Superior temporal gyrus (tissue), 1 donor: ENCODE results near the gene ASAP2.
"Not testable (repeated sequence)": the region's sequence is repeated elsewhere in the genome, so short reads cannot be mapped to it uniquely, and the experiment has no call there.

Experiments used
- DNase-seq: peaks from one replicate; pipeline ENCODE4 v3.0.0-alpha.2; 2016; ENCODE audit errors: extremely low spot score

The ASAP2 gene

GRCh38 chr2:9212010-9212635, 5.5 kb downstream of the ASAP2 start:
- no peak for DNase-seq

DNA sequence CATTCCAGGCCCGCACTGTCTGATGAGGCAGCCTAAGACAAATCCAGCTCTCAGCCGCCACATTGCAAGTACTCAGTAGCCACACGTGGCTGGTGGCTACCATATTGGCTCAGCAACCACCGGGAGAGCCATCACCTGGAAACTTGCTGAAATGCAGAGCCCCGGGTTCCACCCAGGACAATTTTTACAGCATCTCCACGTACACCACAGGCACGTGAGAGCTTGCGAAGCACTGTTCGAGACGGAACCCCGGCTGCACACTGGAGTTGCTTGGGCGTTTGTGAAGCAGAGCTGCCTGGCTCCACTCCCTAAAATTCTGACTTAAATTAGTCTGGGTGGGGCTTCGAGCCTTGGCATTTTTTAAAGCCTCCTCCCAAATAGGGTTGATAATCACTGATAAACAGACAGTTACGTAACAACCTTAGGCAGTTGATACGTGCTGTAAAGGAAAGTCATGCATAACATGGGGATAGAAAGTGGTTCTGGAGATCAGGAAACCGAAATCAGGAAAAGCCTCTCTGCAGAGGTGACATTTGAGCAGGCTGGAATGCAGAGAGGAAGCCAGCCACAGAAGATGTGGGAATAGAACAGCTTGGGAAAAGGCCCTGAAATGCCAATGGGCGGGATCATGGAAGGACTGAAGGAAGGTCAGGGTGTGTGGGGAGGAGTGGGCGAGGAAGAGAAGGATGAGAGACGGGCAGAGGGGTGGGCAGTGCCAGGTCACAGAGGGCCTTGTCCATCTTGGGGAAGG, 6.2 kb downstream of the ASAP2 start:
- no peak for DNase-seq

DNA sequence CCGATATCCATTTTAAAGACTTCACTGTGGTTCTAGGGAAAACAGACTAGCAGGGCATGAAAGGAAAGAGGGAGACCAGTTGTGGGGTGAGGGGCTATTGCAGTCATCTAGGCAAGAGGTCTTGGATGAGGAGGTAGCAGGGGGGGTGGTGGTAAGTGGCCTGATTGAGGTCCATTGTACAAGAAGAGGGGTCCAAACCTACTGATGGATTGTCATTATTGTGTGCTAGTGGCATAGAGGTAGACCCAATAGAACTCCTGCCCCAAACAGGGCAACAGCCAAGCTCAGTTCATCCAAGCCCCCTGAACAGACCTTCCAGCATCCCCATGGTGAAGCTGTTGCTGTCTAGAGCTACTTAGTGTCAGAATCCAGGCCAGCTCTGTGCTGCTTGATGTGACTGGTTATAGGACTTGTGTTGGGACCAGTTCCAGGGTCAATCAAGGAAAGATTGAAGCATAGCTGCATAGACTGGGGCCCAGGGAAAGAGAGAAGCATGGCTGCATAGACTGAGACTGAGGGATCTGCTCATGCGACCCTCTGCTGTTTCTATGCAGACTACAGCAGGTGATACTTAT, 7.0 kb downstream of the ASAP2 start:
- DNase-seq: no peak

DNA sequence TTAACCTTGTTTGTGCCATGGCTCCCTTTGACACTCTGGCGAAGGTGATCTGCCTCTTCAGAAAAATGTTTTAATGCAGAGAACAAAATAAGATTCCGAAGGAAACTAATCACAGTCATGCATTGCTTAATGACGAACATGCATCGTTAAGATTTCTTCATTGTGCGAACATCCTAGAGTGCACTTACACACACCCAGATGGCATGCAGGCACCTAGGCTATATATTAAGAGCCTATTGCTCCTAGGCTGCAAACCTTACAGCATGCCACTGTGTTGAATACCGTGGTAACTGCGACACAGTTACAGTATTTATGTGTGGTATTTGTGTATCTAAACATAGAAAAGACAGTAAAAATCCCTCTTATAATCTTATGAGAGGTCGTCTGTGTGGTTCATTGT, 8.3 kb downstream of the ASAP2 start:
- DNase-seq: no peak

DNA sequence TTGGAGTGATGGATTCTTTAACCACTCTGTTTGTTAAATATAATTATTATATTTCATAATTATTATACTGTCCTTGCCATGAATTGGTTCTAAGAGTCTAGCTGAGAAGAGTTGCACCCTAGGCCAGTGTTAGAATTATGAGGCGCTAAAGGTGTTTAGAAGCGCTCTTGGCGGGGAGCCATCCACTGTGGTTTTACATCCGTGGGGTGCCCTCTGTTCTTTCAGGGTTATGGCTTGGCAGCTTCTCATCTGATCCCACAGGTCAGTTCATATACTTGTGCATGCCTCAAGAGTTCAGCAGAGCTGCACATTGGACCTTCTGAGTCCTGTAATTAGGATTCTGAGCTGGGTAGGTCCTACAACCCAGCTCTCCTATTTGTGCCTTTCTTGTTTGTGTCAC, 9.1 kb downstream of the ASAP2 start:
- DNase-seq: no peak

GRCh38 chr2:9216143-9216542, 9.5 kb downstream of the ASAP2 start:
- DNase-seq: not testable (repeated sequence)

GRCh38 chr2:9217838-9218770, 11.5 kb downstream of the ASAP2 start:
- DNase-seq: no peak

DNA sequence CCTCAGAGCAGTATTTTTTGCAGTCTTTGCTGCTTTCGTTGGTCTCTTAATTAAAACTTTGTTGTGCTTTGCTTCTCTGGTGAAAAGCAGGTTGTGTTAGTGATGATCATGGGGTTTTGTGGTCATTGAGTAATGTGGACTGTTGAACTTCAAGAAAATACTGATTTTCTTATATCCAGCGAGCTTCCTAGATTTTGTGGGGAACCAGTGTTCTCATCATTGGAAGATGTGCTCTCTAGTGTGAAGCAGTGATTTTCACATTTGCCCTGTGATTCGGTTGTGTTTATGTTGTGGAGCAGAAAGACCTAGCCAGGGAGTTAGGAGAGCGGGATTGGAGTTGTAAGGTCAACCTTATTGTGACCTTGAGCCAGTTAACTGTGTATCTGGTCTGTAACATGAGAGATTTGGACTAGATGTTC, 12.4 kb downstream of the ASAP2 start:
- no peak for DNase-seq

DNA sequence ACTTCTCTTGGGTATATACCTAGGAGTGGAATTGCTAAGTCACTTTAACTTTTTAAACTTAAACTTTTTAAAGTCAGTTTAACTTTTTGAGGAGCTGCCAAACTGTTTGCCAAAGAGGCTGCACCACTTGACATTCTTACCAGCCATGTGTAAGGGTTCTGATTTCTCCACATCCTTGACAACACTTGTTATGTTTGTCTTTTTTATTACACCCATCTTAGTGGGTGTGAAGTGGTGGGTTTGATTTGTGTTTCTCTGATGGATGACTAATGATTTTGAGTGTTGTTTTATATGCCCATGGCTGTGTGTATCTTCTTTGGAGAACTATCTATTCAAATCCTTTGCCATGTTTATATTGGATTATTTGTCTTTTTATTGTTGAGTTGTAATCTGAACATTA, 13.6 kb downstream of the ASAP2 start:
- no peak for DNase-seq

GRCh38 chr2:9221223-9221622, 14.6 kb downstream of the ASAP2 start:
- no peak for DNase-seq

DNA sequence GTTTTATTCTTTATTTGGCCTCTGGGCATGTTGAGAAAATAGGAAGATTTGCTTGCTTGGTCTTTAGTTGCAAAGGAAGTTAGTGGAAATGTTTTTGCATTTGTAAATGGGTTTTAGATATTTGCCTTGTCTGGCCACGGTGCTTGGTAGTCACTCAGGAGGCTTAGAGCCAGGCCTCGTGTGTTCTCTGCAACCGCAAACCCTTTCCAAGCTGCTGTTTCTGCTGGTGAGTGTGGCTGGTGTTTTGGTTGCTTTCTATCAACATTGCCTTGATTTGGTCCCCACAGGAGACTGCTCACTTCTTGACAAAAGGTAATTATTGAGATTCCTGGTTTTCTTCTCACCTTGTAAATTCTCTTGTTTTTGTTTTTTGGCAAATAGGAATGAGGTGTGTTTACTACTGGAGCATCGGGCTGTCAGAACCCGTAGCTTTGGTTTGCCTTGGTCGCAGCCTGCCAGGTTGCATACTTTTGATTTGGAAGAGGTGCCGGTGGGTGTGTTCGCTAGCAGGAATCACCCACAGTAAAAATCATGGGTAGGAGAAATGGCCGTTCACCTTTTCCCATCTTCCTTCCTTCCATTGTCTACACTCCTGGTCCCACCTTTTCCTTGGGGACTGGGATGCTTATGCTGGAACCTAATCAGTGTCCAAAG, 15.8 kb downstream of the ASAP2 start:
- DNase-seq: no peak

DNA sequence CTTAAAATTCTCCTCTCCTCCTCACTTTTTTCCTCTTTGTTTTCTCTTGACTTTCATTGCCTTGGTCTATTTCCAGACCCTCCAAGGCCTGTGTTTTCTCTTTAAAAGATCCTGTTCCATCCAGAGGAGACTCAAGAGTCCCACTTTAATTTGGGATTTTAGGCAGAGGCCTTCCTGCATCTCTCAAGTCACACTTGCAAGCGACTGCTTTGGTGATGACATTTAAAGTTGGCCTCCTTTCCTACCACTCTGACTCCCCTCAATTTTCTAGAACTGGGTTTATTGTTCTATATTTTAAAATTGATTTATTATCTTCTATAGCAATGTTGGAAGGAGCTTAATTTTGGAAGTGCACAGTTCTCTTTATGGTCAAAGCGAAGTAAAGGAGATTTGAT, 16.3 kb downstream of the ASAP2 start:
- DNase-seq: no peak

GRCh38 chr2:9225806-9226205, 19.2 kb downstream of the ASAP2 start:
- DNase-seq: no peak

- DNase-seq: no peak
Measured at GRCh38 chr2:9226458-9227380, 20.1 kb downstream of the ASAP2 start.

DNA sequence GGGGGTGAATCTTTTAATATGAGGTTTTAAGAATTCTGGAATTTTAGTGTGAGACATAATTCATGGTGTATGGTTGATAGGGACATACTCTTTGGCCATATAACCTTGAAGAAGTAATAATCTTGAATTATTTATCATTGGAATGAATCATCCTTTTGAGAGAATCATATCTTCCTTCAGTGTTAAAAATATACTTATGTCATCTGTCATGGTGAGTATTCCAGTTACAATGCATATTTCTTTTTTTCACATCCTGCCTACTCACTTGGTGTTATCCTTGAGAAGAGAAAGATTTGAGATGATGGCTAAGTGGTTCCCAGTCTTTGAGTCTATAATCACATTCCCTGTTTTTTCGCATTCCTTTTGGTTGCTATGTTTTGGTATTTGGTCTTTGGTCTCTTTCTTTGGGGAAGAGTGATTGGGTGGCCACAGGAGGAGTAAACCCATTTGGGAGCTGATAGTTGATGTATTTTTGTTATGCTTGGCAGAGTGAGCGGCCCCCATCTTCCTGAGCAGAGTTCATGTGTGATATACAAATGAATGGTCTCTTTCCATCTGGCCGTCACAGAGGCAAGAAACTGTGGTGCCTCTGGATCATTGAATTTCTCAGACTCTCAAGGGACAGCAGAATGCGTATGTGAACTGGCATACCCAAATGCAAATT, 21.6 kb downstream of the ASAP2 start:
- no peak for DNase-seq

DNA sequence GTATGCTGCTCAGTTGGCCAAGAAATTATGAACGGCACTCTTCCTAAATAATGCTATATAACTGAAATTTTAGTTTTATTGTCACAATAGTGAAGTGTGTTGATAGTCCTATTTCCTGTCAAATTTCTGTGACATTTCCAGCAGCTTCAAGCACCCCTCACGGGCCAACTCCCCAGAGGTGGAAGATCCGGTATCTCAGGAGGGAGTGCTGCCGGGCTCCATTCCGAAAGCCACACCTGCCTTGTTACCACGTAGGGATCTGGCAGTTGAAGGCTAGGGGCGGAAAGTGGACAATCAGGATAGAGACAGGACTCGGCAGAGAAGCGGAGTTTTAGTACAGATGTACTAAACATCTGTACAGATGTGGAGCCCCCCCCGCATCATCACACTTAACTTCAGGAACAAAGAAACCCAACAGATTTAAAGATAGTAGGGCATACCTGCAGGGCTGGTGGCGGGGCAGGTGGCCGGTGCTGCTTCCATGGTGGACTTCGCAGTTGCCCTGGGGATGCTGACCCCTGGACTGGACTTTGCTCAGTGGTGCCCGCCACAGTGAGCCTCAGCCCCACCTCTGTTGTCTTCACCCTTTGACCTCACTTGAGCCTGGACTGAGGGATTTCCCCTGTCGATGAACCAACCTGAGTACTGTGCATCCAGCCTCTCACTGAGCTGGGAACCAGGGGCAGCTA, 22.3 kb downstream of the ASAP2 start:
- DNase-seq: no peak

DNA sequence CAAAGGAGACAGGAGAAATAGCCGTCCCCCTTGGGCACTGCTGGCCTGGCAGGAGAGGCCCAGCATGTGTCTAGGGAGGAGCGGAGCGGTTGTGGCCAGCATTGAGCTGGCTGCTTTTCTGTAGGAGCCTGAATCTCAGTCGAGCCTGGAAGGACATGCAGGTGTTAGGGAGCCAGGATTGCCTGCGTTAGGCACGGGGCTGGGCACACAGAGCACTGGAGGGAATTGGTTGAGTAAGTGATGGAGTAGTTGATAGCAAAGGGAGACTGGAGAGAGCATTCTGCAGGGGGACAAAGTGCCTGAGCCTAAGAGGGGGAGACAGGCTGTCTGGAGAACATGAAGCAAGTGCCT, 22.8 kb downstream of the ASAP2 start:
- no peak for DNase-seq

DNA sequence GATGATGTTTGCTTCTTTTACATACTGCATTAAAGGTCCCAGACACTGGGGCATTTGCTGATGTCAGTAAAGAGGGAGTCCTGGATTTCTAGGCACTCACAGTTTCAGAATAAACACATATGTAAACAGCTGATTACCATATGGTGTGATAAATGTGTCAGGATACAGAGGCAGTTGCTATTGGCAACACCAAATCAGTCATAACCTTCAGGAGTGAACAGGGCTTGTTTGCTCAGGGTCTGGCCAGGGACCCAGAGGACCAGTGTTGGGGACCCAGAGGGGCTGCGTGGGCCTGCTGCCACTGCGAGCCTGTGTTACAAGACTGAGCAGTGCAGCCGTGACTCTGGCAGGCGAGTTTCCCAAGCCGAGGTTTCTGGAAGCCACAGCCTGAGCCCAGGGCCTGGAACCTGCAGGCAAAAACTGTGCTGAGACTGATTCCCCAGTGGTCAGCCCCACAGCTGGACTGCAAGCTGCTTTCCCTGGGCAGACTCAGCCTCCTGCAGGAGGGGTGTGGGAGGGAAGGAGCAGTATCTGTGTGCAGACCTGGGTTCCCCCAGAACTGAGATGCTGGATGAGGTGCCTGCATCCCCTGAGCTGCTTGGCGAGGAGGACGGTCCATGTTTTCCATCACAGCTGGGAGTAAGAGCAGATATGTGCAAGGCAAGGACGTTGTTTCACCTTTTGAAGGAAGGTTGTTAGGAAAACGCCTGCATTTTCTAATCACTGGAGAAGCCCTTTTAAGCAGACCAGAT, 23.6 kb downstream of the ASAP2 start:
- DNase-seq: no peak

- no peak for DNase-seq
Measured at GRCh38 chr2:9230881-9231280, 24.3 kb downstream of the ASAP2 start.
